ENCODE data around the gene NMT2. TPM values are rescaled to one million over a fixed set of nuclear protein-coding genes. Genes with fewer than 3 reads are reported as not detected.
A peak's percentile ranks its signal among the peaks of the same experiment; 100 is the strongest.

The NMT2 gene
- total RNA-seq, 1 experiment from 2014 or later: 14.3 TPM

- Histone ChIP-seq H3K27me3 (ENCODE audit: control insufficient read depth, insufficient read depth, low read length) (no peaks in the 10 kb centered on the region), H3K4me3 (ENCODE audit: low read depth in 2 of 2, low read length in 2 of 2) (no peak overlapping the region), H3K27ac (ENCODE audit: low read length) (no peak overlapping the region), H3K4me1 (ENCODE audit: control insufficient read depth, insufficient read depth, low read length) (peaks cover 13% of the 10 kb centered on the region; the same call in 1 of the 2 replicates), H3K36me3 (ENCODE audit: control insufficient read depth, insufficient read depth, low read length) (peaks cover 11% of the 10 kb centered on the region), H3K9me3 (ENCODE audit: control insufficient read depth, insufficient read depth, low read depth, low read length) (no peaks in the 10 kb centered on the region)
- ATAC-seq (no peak), DNase-seq (ENCODE audit: low read depth, low spot score) (no peak)
- in situ Hi-C loops (cut with HindIII; ENCODE audit: low pct_unique_long_range_greater_than_20kb, low sequenced_read_pairs) (no loop called here), intact Hi-C loops (cut with micrococcal nuclease; ENCODE audit: unreplicated experiment) (no loop called here)
- no TSS peak for BruUV-seq (replicated peaks)
- ChIA-PET POLR2A (interaction anchor here (0.7 kb wide), 1 partner anchor 112 kb away, joined by 10 read pairs; no protein-coding TSS in a partner anchor), CTCF (no interaction called here)
- TF ChIP-seq TCF7L2 (IDR thresholded peaks at IDR 0.05; ENCODE audit: low read depth, low read length) (no peak), SIN3A (IDR thresholded peaks at IDR 0.05; ENCODE audit: borderline replicate concordance, insufficient read depth, low read depth, low read length) (no peak), POLR2AphosphoS5 (IDR thresholded peaks at IDR 0.05; ENCODE audit: low read depth, low read length) (no peak), REST (IDR thresholded peaks at IDR 0.05; ENCODE audit: insufficient read depth in 1 of 2, low read depth in 2 of 2, low read length in 1 of 2) (no peak), CTCF (IDR thresholded peaks at IDR 0.05) (no peak)
Observed at GRCh38 chr10:15099886-15100285, 68.6 kb downstream of the NMT2 start.

GRCh38 chr10:15097011-15097812 is 71.3 kb downstream of the NMT2 start, which contains the start of gene RPP38:
Gene RPP38 (plus strand): TSS chr10:15097355. CDS start chr10:15103315, 5,960 bp downstream.
- Histone ChIP-seq H3K27me3 (ENCODE audit: control insufficient read depth, insufficient read depth, low read length) (no peaks in the 10 kb centered on the region), H3K27ac (ENCODE audit: low read length) (peak within 1 kb of the TSS; percentile 92), H3K36me3 (ENCODE audit: control insufficient read depth, insufficient read depth, low read length) (peaks cover 3% of the 10 kb centered on the region; the same call in 1 of the 2 replicates), H3K4me3 (ENCODE audit: low read depth in 2 of 2, low read length in 2 of 2) (peak within 1 kb of the TSS; percentile 76 to 90), H3K9me3 (ENCODE audit: control insufficient read depth, insufficient read depth, low read depth, low read length) (no peaks in the 10 kb centered on the region), H3K4me1 (ENCODE audit: control insufficient read depth, insufficient read depth, low read length) (peaks cover 13% of the 10 kb centered on the region; the same call in 1 of the 2 replicates)
- POLR2A ChIA-PET: no interaction called here
- CTCF ChIA-PET: no interaction called here
- peak; percentile 93 for ATAC-seq
- BruUV-seq (replicated peaks): no TSS peak
- intact Hi-C loops (cut with micrococcal nuclease; ENCODE audit: unreplicated experiment): no loop called here
- DNase-seq (ENCODE audit: low read depth, low spot score): peak; percentile 64
- peak; percentile 57; the same call in 1 of the 2 replicates for TF ChIP-seq SIN3A (IDR thresholded peaks at IDR 0.05; ENCODE audit: borderline replicate concordance, insufficient read depth, low read depth, low read length)
- 0 out of 2 replicates have a peak, but pooled peaks have one; percentile 20 for TF ChIP-seq TCF7L2 (IDR thresholded peaks at IDR 0.05; ENCODE audit: low read depth, low read length)
- TF ChIP-seq REST (IDR thresholded peaks at IDR 0.05; ENCODE audit: insufficient read depth in 1 of 2, low read depth in 2 of 2, low read length in 1 of 2): 0 out of 4 replicates have a peak, but pooled peaks of 1 of the 2 experiments have one; percentile 27
- TF ChIP-seq CTCF (IDR thresholded peaks at IDR 0.05): no peak
- peak; percentile 79 for TF ChIP-seq POLR2AphosphoS5 (IDR thresholded peaks at IDR 0.05; ENCODE audit: low read depth, low read length)
- in situ Hi-C loops (cut with HindIII; ENCODE audit: low pct_unique_long_range_greater_than_20kb, low sequenced_read_pairs): no loop called here

All from Panc1 (cell line).